Colonic mucosa (tissue), 4 donors: ENCODE data around the gene PPP2R2D. TPM values are rescaled to one million over a fixed set of nuclear protein-coding genes. Genes with fewer than 3 reads are reported as not detected.

Experiments used
- DNase-seq: peaks from one replicate; pipeline ENCODE4 v3.0.0-alpha.2; 2020
- H3K27ac ChIP-seq: fragments of 200-600 bp; one replicate; pipeline ENCODE4 v1.8.0; 2021
- H3K27me3 ChIP-seq: fragments of 200-600 bp; one replicate; pipeline ENCODE4 v1.8.0; 2021
- H3K36me3 ChIP-seq: fragments of 200-600 bp; one replicate; pipeline ENCODE4 v1.8.0; 2021
- H3K4me1 ChIP-seq: fragments of 200-600 bp; one replicate; pipeline ENCODE4 v1.8.0; 2021; ENCODE audit warnings: mild to moderate bottlenecking
- H3K4me3 ChIP-seq: fragments of 200-600 bp; one replicate; pipeline ENCODE4 v1.8.0; 2021
- H3K9ac ChIP-seq, 2 donors: one replicate each; pipeline ENCODE4 v1.7.0; 2013; ENCODE audit warnings: control low read depth in 2 of 2, low read depth in 2 of 2, low read length in 2 of 2
- H3K9me3 ChIP-seq: fragments of 200-600 bp; one replicate; pipeline ENCODE4 v1.8.0; 2021
- CTCF ChIP-seq: fragments of 200-600 bp; IDR thresholded peaks from one replicate; pipeline ENCODE4 v1.8.0; 2022; ENCODE audit warnings: antibody characterized with exemption, mild to moderate bottlenecking
- intact Hi-C: fragments of 100-400 bp; cut with DNase I; formaldehyde crosslinking; loops from one replicate; pipeline ENCODE4 v1.14.1; 2022
- total RNA-seq, 2 donors: library from RNA; stranded (reverse); fragmentation: NEBNext Ultra II Directional in 1 of 2; extraction: Animal tissue kit (Norgen Biotek cat#: 25700) in 1 of 2; gene quantifications; one replicate each; pipeline ENCODE4 v1.2.1, GENCODE V29; 2021
- donor health status: healthy.
- donor health status: DM: no; HTN: no; CAD: no.
- donor health status: DM: no; HTN: no; CAD: no.

The PPP2R2D gene
- total RNA-seq: 10 to 100 TPM; 28.1 to 30.6 TPM

GRCh38 chr10:131900350-131901152 lies at the start of gene PPP2R2D:
Gene PPP2R2D, plus strand, starts transcription at chr10:131901008. Its CDS starts 141 bp downstream, at chr10:131901149.
- H3K27ac ChIP-seq: peak within 1 kb of the TSS; percentile 90
- peak within 1 kb of the TSS; percentile 91 for H3K4me3 ChIP-seq
- H3K9ac ChIP-seq: peak within 1 kb of the TSS; percentile 81 to 92
- DNase-seq: peak; percentile 96
- intact Hi-C loops: no loop called here
- TF ChIP-seq CTCF: no peak
- no peaks in the 10 kb centered on the region for H3K36me3 ChIP-seq
- H3K27me3 ChIP-seq: no peaks in the 10 kb centered on the region
- H3K9me3 ChIP-seq: no peaks in the 10 kb centered on the region
- peaks cover 11% of the 10 kb centered on the region for H3K4me1 ChIP-seq

GRCh38 chr10:131851346-131851745 lies 49.5 kb upstream of the PPP2R2D start:
- DNase-seq: no peak
- no peak for TF ChIP-seq CTCF
- Histone ChIP-seq H3K4me3 (no peak overlapping the region), H3K27me3 (no peaks in the 10 kb centered on the region), H3K4me1 (no peaks in the 10 kb centered on the region), H3K36me3 (no peaks in the 10 kb centered on the region), H3K9ac (no peak overlapping the region), H3K9me3 (no peaks in the 10 kb centered on the region), H3K27ac (no peak overlapping the region)
- intact Hi-C loops: no loop called here

GRCh38 chr10:131852176-131852822 lies 48.5 kb upstream of the PPP2R2D start:
- H3K36me3 ChIP-seq: no peaks in the 10 kb centered on the region
- H3K9me3 ChIP-seq: no peaks in the 10 kb centered on the region
- TF ChIP-seq CTCF: no peak
- no peak for DNase-seq
- intact Hi-C loops: no loop called here
- H3K27me3 ChIP-seq: no peaks in the 10 kb centered on the region
- no peak overlapping the region for H3K27ac ChIP-seq
- H3K9ac ChIP-seq: no peak overlapping the region
- H3K4me3 ChIP-seq: no peak overlapping the region
- no peaks in the 10 kb centered on the region for H3K4me1 ChIP-seq

- no peak overlapping the region for H3K4me3 ChIP-seq
- no peak overlapping the region for H3K9ac ChIP-seq
- no peaks in the 10 kb centered on the region for H3K4me1 ChIP-seq
- H3K27ac ChIP-seq: no peak overlapping the region
- intact Hi-C loops: no loop called here
- DNase-seq: no peak
- H3K36me3 ChIP-seq: no peaks in the 10 kb centered on the region
- no peaks in the 10 kb centered on the region for H3K27me3 ChIP-seq
- H3K9me3 ChIP-seq: no peaks in the 10 kb centered on the region
- no peak for TF ChIP-seq CTCF
Measured at GRCh38 chr10:131852823-131853609, 47.8 kb upstream of the PPP2R2D start.

GRCh38 chr10:131853610-131853964 lies 47.2 kb upstream of the PPP2R2D start:
- no peak overlapping the region for H3K4me3 ChIP-seq
- H3K36me3 ChIP-seq: no peaks in the 10 kb centered on the region
- H3K27me3 ChIP-seq: no peaks in the 10 kb centered on the region
- H3K4me1 ChIP-seq: no peaks in the 10 kb centered on the region
- no peak overlapping the region for H3K27ac ChIP-seq
- no peaks in the 10 kb centered on the region for H3K9me3 ChIP-seq
- intact Hi-C loops: no loop called here
- no peak overlapping the region for H3K9ac ChIP-seq
- no peak for TF ChIP-seq CTCF
- no peak for DNase-seq
